Skin epidermis (tissue), 12 donors: ENCODE measurements around the gene FCSK.

Experiments
- H3K27ac ChIP-seq, 21 experiments: fragments of 200-600 bp; sonication (generic) in 11 of 21; one replicate each; pipeline ENCODE4 v1.5.0; 2020; ENCODE audit warnings: mild to moderate bottlenecking in 3 of 21, inconsistent platforms in 2 of 21, moderate library complexity in 2 of 21
- H3K4me3 ChIP-seq, 7 experiments: fragments of 200-600 bp; sonication (generic) in 2 of 7; one replicate each; pipeline ENCODE4 v1.5.0; 2020; ENCODE audit warnings: inconsistent platforms in 2 of 7, mild to moderate bottlenecking in 2 of 7, moderate library complexity in 1 of 7

Gene FCSK

DNA sequence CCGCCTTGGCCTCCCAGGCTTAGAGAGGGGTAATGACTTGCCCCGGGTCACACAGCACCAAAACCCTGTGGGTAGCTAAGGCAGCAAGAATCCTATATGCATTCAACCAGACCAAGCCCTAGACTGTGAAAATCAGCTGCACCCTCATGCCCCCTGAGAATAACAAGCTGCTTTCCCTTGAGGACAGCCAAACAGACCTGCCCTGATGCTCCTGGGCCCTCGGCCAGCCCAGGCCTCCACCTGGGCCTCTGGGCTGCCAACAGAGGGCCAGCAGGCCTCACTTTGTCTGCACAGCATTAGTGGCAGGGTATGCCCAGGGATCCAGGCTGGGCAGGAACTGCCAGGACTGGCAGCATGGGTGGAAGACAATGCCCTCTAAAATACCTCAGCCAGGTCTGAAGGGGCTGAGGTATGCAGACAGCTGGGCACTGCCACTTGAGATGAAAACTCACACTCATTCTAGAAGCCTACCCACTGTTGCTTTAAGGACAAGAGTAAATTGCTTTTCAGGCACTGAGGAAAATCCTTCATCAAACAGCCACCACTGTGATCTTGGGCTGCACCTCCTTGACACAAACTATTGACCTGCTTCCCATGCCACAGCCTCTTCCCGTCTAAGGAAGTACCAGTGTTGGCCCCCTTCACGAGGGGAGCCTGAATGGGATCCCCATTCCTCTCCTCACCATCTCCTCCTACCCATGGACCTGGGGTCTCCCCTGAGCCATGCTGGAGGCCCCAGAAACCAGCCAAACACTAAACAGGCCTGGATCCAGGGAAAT lies 24.3 kb upstream of the FCSK start:
- Histone ChIP-seq H3K27ac (peak overlapping the region in 20 of 21 experiments; percentile 33 to 93 (median 78)), H3K4me3 (no peak overlapping the region)

GRCh38 chr16:70430667-70431536 lies 23.5 kb upstream of the FCSK start:
- Histone ChIP-seq H3K27ac (peak overlapping the region in 20 of 21 experiments; percentile 33 to 93 (median 78)), H3K4me3 (no peak overlapping the region)

DNA sequence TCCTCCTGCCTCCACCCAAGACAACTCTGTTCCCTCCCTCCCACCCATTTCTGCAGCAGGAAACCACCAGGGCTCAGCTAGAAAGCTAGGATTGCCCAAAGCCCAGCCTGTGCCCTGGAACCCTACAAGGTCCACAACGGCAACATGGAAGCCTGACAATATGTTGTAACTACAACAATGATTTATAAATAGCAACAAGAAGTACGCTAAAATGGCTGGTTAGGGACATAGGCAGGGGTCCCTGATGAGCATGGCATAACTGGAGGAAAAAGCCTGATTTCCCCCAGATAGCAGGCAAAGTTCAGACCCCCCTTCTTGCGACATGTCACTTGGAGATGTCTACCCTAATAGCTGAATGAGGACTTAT lies 22.1 kb upstream of the FCSK start:
- Histone ChIP-seq H3K27ac (peak overlapping the region in 16 of 21 experiments; percentile 1 to 93 (median 70)), H3K4me3 (no peak overlapping the region)

DNA sequence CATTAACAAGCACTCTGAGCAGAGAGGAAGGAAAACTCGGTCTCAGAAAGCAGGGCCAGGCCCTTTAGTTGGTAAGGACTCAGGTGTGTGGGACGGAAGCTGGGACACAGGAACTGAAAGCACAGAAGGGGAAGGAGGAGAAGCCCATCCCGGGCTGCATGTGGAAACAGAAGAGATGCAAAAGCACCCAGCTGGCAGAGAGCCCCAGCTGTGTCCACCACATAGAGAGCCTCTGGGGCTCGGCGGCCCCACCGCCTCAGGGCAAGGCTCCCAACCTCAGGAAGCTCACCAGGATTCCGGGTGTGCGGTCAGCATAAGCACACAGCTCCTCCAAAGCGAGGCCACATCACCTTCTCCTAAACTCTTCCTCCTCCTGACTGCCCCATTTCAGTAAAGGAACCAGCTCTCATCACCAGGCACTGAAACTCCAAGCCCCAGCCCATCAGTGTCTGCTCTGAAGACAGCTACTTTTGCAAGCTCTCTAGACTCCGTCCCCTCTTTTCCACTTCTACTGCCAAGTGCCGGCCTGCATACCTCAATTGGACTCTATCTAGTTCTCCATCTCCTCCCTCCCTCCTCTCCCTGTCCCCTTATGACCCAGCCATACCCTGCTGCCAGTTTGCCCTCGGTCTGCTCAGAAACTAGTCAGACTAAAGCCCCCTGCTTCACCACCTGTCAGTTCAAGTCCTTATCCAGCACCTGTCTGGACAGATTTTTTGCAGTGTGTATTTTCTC lies 21.5 kb upstream of the FCSK start:
- Histone ChIP-seq H3K4me3 (no peak overlapping the region), H3K27ac (peak overlapping the region in 19 of 21 experiments; percentile 1 to 93 (median 58))

DNA sequence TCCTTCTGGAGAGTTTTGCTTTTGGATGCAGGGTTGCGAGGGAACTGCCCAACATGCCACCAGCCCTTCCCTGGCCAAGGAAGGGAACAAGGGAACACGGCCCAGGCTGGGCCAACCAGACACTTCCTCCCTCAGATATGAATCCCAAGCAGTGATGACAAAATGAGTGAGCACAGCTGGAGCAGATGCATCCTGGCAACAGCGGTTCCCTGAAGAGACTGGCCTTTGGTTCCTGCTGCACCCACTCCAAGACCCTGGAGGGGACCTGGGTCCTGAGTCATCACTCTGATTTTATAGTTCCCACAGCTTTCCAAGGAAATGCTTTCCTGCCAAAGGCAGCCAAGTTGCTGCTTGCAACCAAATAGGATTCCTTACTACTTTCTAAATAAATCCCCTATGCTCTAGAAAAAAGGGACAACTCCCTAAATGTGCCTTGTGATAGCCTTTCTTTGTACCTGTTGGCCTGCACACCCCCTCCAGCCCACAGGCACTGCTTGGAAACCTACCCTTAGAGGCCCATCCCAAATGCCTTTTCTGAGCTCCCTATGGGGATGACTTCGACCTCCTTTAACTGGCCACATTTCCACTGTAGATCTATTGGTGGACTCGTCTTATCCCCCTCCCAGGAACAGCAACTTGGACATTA lies 20.8 kb upstream of the FCSK start:
- no peak overlapping the region for H3K4me3 ChIP-seq
- peak overlapping the region in 18 of 21 experiments; percentile 1 to 93 (median 63) for H3K27ac ChIP-seq

GRCh38 chr16:70434484-70435260 lies 19.7 kb upstream of the FCSK start:
- H3K4me3 ChIP-seq: no peak overlapping the region
- H3K27ac ChIP-seq: peak overlapping the region in 14 of 21 experiments; percentile 11 to 93 (median 54)

DNA sequence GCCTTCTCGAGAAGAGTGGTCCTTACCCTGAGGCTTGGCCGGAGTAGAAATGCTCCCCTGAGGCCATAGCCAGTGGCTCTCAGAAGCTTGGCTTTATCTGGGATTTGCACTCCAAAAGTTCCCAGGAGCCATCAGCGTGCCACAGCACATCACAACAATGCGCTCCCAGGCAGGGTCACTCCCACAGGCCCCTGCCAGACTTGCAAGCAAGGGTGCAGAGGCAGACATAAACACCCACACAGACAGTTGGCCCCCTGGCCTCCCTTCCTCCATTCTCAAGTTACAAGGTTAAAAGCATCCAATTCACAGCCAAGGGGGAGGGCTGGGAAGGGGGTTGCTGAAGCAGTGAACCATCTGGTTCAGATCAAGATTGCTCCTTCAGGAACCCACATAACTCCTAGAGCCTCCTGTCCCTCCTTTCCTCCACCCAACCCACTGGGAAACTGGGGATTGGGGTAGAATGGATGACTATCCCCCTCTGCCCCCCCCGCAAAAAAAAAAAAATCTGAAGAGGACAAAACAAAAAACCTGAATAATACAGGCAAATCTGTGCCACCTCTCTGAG lies 17.3 kb upstream of the FCSK start:
- Histone ChIP-seq H3K4me3 (peak overlapping the region in 4 of 7 experiments; percentile 55 to 74 (median 63)), H3K27ac (peak overlapping the region in 15 of 21 experiments; percentile 8 to 93 (median 80))

- Histone ChIP-seq H3K27ac (peak overlapping the region; percentile 1 to 93 (median 78)), H3K4me3 (peak overlapping the region; percentile 55 to 74 (median 65))
Observed at GRCh38 chr16:70437582-70438557, 16.5 kb upstream of the FCSK start.

DNA sequence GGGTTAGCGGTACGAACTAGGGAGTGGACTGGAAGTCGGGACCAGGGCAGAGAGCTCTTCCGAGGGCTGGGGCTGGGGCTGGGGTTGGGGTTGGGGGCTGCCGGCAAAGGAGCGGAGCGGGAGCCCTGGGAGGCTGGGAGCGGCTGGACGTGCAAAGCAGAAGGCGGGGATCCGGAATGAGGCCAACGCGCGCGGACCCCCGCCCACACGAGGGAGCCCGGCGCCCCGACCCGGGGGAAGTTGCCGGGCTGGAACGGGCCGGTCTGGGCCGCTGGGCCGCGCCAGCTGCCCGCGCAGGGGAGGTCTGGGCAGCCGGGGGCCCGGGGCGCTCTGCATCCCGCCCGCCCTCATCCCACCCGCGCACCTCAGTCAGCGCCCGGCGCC lies 15.8 kb upstream of the FCSK start:
- peak overlapping the region; percentile 1 to 93 (median 78) for H3K27ac ChIP-seq
- peak overlapping the region; percentile 55 to 74 (median 65) for H3K4me3 ChIP-seq

DNA sequence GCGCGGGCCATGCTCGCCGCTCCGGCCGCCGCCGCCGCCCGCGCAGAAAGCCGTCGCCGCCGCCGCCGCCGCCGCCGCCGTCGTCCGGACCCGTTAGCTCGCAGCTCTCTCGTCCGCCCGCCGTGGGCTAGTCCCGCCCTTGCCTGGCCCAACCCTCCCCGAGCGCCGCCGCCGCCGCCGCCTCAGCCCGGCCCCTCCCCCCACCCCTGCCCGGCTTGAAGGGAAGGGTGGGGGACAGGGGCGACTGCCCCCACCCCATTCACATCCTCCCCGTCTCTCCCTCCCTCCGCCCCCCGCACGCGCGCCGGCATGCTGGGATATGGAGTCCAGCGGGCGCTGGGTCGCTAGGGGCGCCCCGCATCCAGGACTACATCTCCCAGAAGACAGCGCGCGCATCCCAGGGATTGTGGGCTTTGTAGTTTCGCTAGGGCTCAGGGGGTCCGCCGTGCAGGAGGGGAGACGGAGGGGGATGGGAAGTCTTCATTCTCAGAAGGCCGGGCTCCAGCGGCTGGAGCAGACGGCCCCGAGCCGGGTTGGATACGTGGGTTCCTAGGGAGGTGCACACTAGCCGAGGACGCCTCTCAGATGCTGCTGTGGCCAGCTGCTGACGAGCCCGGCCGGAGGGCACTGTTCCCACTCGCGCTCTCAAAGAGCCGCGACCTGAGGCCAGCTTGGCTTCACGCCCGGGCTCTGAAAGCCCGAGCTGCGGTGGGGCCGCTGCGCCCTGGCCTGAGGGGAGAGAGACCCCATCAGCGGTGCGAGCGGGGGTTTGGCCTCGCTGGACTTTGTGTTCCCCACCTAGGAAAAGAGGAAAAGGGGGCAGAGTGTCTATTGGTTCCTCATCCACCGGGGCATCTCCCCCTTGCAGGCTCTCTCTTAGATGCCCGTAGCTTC lies 15.2 kb upstream of the FCSK start, which contains the start of gene ST3GAL2:
TSS of gene ST3GAL2 (minus strand) at position 132 of the 894 bp plus-strand sequence. CDS start 40,570 bp downstream, outside the sequence.
- H3K4me3 ChIP-seq: peak within 1 kb of the TSS; percentile 55 to 74 (median 65)
- H3K27ac ChIP-seq: peak within 1 kb of the TSS; percentile 1 to 93 (median 78)

DNA sequence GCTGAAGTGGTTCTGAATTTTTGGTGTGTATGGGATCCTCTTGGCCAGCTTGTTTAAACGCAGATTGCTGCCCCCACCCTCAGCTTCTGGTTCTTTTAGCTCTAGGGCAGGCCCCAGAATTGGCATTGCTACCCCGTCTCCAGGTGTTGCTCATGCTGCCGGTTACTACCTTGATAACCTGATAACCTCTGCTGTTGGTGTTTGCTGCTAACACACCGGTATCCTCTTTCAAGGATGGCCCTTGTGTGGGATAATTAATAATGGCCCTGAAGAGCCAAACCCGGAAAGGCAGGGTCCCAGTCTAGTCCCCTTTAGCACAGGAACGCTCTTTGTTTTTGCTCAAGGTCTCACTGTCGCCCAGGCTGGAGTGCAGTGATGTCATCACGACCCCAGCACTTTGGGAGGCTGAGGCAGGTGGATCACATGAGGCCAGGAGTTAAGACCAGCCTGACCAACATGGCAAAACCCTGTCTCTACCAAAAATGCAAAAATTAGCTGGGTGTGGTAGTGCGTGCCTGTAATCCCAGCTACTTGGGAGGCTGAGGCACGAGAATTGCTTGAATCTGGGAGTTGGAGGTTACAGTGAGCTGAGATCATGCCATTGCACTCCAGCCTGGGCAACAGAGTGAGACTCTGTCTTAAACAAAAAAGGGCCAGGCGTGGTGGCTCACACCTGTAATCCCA lies 14.2 kb upstream of the FCSK start:
- no peak overlapping the region for H3K4me3 ChIP-seq
- H3K27ac ChIP-seq: peak overlapping the region in 3 of 21 experiments; percentile 59 to 89 (median 83)

- Histone ChIP-seq H3K27ac (no peak overlapping the region), H3K4me3 (no peak overlapping the region)
Observed at GRCh38 chr16:70441406-70441990, 12.9 kb upstream of the FCSK start.

GRCh38 chr16:70442344-70442743 lies 12.1 kb upstream of the FCSK start:
- Histone ChIP-seq H3K4me3 (no peak overlapping the region), H3K27ac (no peak overlapping the region)

- no peak overlapping the region for H3K4me3 ChIP-seq
- H3K27ac ChIP-seq: no peak overlapping the region
Observed at GRCh38 chr16:70444249-70445063, 9.9 kb upstream of the FCSK start.
